Parathyroid adenoma (tissue), 2 donors: Measurements from ENCODE around the gene SOHLH1.

ENCODE experiments used
- H2AFZ ChIP-seq: fragments of 300-600 bp; sonication (generic); one replicate; pipeline ENCODE4 v1.7.0; 2017; ENCODE audit warnings: antibody characterized with exemption, mild to moderate bottlenecking
- H3K27ac ChIP-seq: fragments of 300-600 bp; sonication (generic); one replicate; pipeline ENCODE4 v1.7.0; 2017
- H3K27me3 ChIP-seq: fragments of 300-600 bp; sonication (generic); one replicate; pipeline ENCODE4 v1.7.0; 2017; ENCODE audit warnings: low read length; ENCODE audit not compliant: control insufficient read depth, insufficient read depth
- H3K36me3 ChIP-seq: fragments of 300-600 bp; sonication (generic); one replicate; pipeline ENCODE4 v1.7.0; 2017; ENCODE audit warnings: low read length; ENCODE audit not compliant: control insufficient read depth, insufficient read depth
- H3K4me1 ChIP-seq: fragments of 300-600 bp; sonication (generic); one replicate; pipeline ENCODE4 v1.7.0; 2017; ENCODE audit warnings: control low read depth
- H3K4me2 ChIP-seq: fragments of 300-600 bp; sonication (generic); one replicate; pipeline ENCODE4 v1.7.0; 2017; ENCODE audit warnings: low read length
- H3K4me3 ChIP-seq: fragments of 300-600 bp; sonication (generic); one replicate; pipeline ENCODE4 v1.7.0; 2017; ENCODE audit warnings: low read depth, low read length
- H3K79me2 ChIP-seq: fragments of 300-600 bp; sonication (generic); one replicate; pipeline ENCODE4 v1.7.0; 2017; ENCODE audit warnings: control low read depth
- H3K9ac ChIP-seq: fragments of 300-600 bp; sonication (generic); one replicate; pipeline ENCODE4 v1.7.0; 2017; ENCODE audit warnings: mild to moderate bottlenecking
- H3K9me3 ChIP-seq: fragments of 300-600 bp; sonication (generic); one replicate; pipeline ENCODE4 v1.7.0; 2017; ENCODE audit warnings: low read length; ENCODE audit not compliant: control insufficient read depth
- CTCF ChIP-seq: fragments of 300-600 bp; sonication (generic); IDR thresholded peaks from one replicate; pipeline ENCODE4 v1.7.0; 2017; ENCODE audit warnings: antibody characterized with exemption, mild to moderate bottlenecking
- donor health status: primary hyperparathyroidism.

Gene SOHLH1

GRCh38 chr9:135716045-135716444, 16.8 kb upstream of the SOHLH1 start:
- Histone ChIP-seq H3K27me3 (no peaks in the 10 kb centered on the region), H3K4me3 (no peak overlapping the region), H3K9ac (no peak overlapping the region), H3K9me3 (no peaks in the 10 kb centered on the region), H3K79me2 (no peaks in the 10 kb centered on the region), H3K27ac (no peak overlapping the region), H3K4me2 (no peak overlapping the region), H3K36me3 (no peaks in the 10 kb centered on the region), H2AFZ (no peak overlapping the region), H3K4me1 (no peaks in the 10 kb centered on the region)
- no peak for TF ChIP-seq CTCF

GRCh38 chr9:135715056-135715595, 15.8 kb upstream of the SOHLH1 start:
- TF ChIP-seq CTCF, result no peak
- no peak overlapping the region for H2AFZ ChIP-seq
- no peaks in the 10 kb centered on the region for H3K4me1 ChIP-seq
- H3K9ac ChIP-seq, result no peak overlapping the region
- no peaks in the 10 kb centered on the region for H3K36me3 ChIP-seq
- H3K27ac ChIP-seq, result no peak overlapping the region
- H3K9me3 ChIP-seq, result no peaks in the 10 kb centered on the region
- no peak overlapping the region for H3K4me3 ChIP-seq
- no peaks in the 10 kb centered on the region for H3K27me3 ChIP-seq
- H3K4me2 ChIP-seq, result no peak overlapping the region
- no peaks in the 10 kb centered on the region for H3K79me2 ChIP-seq

- Histone ChIP-seq H3K4me2 (no peak overlapping the region), H3K27ac (no peak overlapping the region), H2AFZ (no peak overlapping the region), H3K4me1 (no peaks in the 10 kb centered on the region), H3K9me3 (no peaks in the 10 kb centered on the region), H3K79me2 (no peaks in the 10 kb centered on the region), H3K36me3 (no peaks in the 10 kb centered on the region), H3K27me3 (no peaks in the 10 kb centered on the region), H3K9ac (no peak overlapping the region), H3K4me3 (no peak overlapping the region)
- TF ChIP-seq CTCF, result no peak
These were observed 15.2 kb upstream of the SOHLH1 start for GRCh38 chr9:135714242-135715055.

GRCh38 chr9:135712613-135713295, 13.5 kb upstream of the SOHLH1 start:
- H3K9ac ChIP-seq, result no peak overlapping the region
- H3K9me3 ChIP-seq, result no peaks in the 10 kb centered on the region
- H3K4me2 ChIP-seq, result no peak overlapping the region
- no peaks in the 10 kb centered on the region for H3K79me2 ChIP-seq
- TF ChIP-seq CTCF, result no peak
- no peak overlapping the region for H2AFZ ChIP-seq
- no peak overlapping the region for H3K4me3 ChIP-seq
- H3K36me3 ChIP-seq, result no peaks in the 10 kb centered on the region
- H3K27me3 ChIP-seq, result no peaks in the 10 kb centered on the region
- no peak overlapping the region for H3K27ac ChIP-seq
- no peaks in the 10 kb centered on the region for H3K4me1 ChIP-seq
